Erythroblast (primary cell): ENCODE measurements around the gene AFAP1.

Experiments
- GATA1 ChIP-seq: IDR thresholded peaks from 2 replicates; pipeline ENCODE4 v1.6.1; 2011; ENCODE audit warnings: low read depth, mild to moderate bottlenecking, control low read depth, low read length, moderate library complexity
- POLR2A ChIP-seq: IDR thresholded peaks from 2 replicates; pipeline ENCODE4 v1.6.1; 2011; ENCODE audit warnings: mild to moderate bottlenecking, low read length

- TF ChIP-seq POLR2A (no peak), GATA1 (no peak)
Measured at GRCh38 chr4:7784131-7784870, 155.4 kb downstream of the AFAP1 start.
